ENCODE results near the gene RNU2-1. TPM values are rescaled to one million over a fixed set of nuclear protein-coding genes. Genes with fewer than 3 reads are reported as not detected.
"Not testable (repeated sequence)": the region's sequence is repeated elsewhere in the genome, so short reads cannot be mapped to it uniquely, and the experiment has no call there.

The RNU2-1 gene
- total RNA-seq (1,000 to 10,000 TPM; 8,620 to 8,904 TPM), polyA plus RNA-seq (not detected), total RNA-seq (0 reads per million in 6 experiments)

- H3K9me3 Mint-ChIP-seq, H3K27ac Mint-ChIP-seq, POLR2A ChIA-PET, H3K36me3 Mint-ChIP-seq, ATAC-seq, H3K4me1 Mint-ChIP-seq, DNase-seq, H3K4me3 Mint-ChIP-seq, H3K27me3 Mint-ChIP-seq: not testable (repeated sequence)
Measured at GRCh38 chr17:43233877-43234276, at the start of gene RNU2-1. RNU2-1 (minus strand) TSS chr17:43233977.

GRCh38 chr17:43272914-43273313 lies 39.1 kb upstream of the RNU2-1 start:
- H3K4me1 Mint-ChIP-seq, DNase-seq, H3K27ac Mint-ChIP-seq, H3K9me3 Mint-ChIP-seq, H3K27me3 Mint-ChIP-seq, H3K36me3 Mint-ChIP-seq, POLR2A ChIA-PET: not testable (repeated sequence)
- ATAC-seq, result peak; percentile 25 to 33
- peak overlapping the region in 1 of 10 donors; percentile 41 for H3K4me3 Mint-ChIP-seq

DNA sequence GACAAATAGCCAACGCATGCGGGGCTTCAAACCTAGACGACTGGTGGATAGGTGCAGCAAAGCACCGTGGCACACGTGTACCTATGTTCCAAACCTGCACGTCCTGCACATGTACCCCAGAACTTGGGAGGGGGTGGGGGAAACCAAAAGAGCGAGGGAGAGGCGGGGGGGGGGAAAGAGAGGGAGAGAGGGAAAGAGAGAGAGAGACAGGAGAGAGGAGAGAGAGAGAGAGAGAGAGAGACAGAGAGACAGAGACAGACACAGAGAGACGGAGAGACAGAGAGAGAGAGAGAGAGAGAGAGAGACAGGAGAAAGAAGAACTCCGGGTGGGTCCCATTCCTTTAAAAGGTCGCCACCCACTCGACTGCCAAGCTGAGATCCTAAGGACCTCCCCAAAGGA lies 38.7 kb upstream of the RNU2-1 start:
- ATAC-seq, POLR2A ChIA-PET, H3K36me3 Mint-ChIP-seq, H3K27me3 Mint-ChIP-seq, H3K27ac Mint-ChIP-seq, H3K9me3 Mint-ChIP-seq, H3K4me1 Mint-ChIP-seq: not testable (repeated sequence)
- peak in 1 of 10 donors; percentile 0 for DNase-seq
- H3K4me3 Mint-ChIP-seq, result peak overlapping the region in 4 of 10 donors; percentile 41 to 79 (median 58)

GRCh38 chr17:43270552-43271504 lies 37.1 kb upstream of the RNU2-1 start:
- POLR2A ChIA-PET, H3K27ac Mint-ChIP-seq, H3K36me3 Mint-ChIP-seq, H3K27me3 Mint-ChIP-seq, H3K9me3 Mint-ChIP-seq, DNase-seq, H3K4me3 Mint-ChIP-seq, H3K4me1 Mint-ChIP-seq: not testable (repeated sequence)
- ATAC-seq, result peak; percentile 25 to 32

DNA sequence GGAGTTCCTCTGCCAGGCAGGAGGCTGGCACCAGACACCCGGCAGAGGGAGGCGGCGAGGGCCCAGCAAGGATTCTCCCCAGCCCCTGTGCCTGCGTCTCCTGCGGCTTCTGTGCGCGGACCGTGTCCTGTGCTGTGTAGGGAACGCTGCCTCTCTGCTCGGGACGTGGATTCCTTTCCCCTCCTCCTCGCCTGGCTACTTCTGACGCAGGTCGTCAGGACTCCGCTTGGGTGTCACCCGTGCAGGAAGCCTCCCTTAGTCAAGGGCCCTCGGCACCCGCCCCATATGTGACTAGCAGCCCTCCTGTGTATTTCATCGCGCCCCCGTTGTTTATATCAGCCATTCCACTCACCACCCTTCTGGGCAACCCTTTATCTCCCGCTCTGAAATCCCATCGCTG lies 12.7 kb upstream of the RNU2-1 start:
- H3K27me3 Mint-ChIP-seq, H3K9me3 Mint-ChIP-seq, ATAC-seq, H3K4me3 Mint-ChIP-seq, POLR2A ChIA-PET, H3K4me1 Mint-ChIP-seq, H3K36me3 Mint-ChIP-seq, H3K27ac Mint-ChIP-seq: not testable (repeated sequence)
- DNase-seq, result peak in 5 of 10 donors; percentile 49 to 73 (median 58)

- H3K9me3 Mint-ChIP-seq, result not testable (repeated sequence)
Measured at GRCh38 chr17:43240596-43241352, 7.0 kb upstream of the RNU2-1 start.

GRCh38 chr17:43239597-43239996 lies 5.8 kb upstream of the RNU2-1 start:
- H3K27me3 Mint-ChIP-seq, H3K27ac Mint-ChIP-seq, H3K9me3 Mint-ChIP-seq, DNase-seq, POLR2A ChIA-PET, H3K36me3 Mint-ChIP-seq, H3K4me1 Mint-ChIP-seq: not testable (repeated sequence)
- H3K4me3 Mint-ChIP-seq, result peak overlapping the region in 1 of 10 donors; percentile 10
- peak in 1 of 2 donors; percentile 36 for ATAC-seq

More at GRCh38 chr17:43240596-43241352, 7.0 kb upstream of the RNU2-1 start:
- H3K4me1 Mint-ChIP-seq, H3K36me3 Mint-ChIP-seq, H3K4me3 Mint-ChIP-seq, H3K27ac Mint-ChIP-seq, POLR2A ChIA-PET, H3K27me3 Mint-ChIP-seq, DNase-seq: not testable (repeated sequence)
- ATAC-seq, result peak in 1 of 2 donors; percentile 36

DNA sequence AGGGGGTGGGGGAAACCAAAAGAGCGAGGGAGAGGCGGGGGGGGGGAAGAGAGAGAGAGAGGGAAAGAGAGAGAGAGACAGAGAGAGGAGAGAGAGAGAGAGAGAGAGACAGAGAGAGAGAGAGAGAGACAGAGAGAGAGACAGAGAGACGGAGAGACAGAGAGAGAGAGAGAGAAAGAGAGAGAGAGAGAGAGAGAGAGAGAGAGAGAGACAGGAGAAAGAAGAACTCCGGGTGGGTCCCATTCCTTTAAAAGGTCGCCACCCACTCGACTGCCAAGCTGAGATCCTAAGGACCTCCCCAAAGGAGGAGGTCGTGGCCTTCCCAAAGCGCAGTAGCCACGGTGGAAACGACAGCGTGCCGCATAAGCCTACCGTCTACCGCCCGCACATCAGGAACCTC lies 514 bp downstream of the RNU2-1 start:
- H3K9me3 Mint-ChIP-seq, H3K4me1 Mint-ChIP-seq, DNase-seq, H3K36me3 Mint-ChIP-seq, H3K27ac Mint-ChIP-seq, ATAC-seq, H3K4me3 Mint-ChIP-seq, H3K27me3 Mint-ChIP-seq, POLR2A ChIA-PET: not testable (repeated sequence)

- H3K36me3 Mint-ChIP-seq, H3K4me1 Mint-ChIP-seq, H3K27me3 Mint-ChIP-seq, ATAC-seq, POLR2A ChIA-PET, H3K9me3 Mint-ChIP-seq: not testable (repeated sequence)
- DNase-seq, result peak in 6 of 10 donors; percentile 27 to 72 (median 32)
- peak overlapping the region in 6 of 10 donors; percentile 34 to 61 (median 54) for H3K4me3 Mint-ChIP-seq
- peak overlapping the region in 2 of 10 donors; percentile 8 to 40 for H3K27ac Mint-ChIP-seq
Measured at GRCh38 chr17:43232021-43232699, 1.6 kb downstream of the RNU2-1 start.

- peak overlapping the region in 1 of 10 donors; percentile 59 for H3K27ac Mint-ChIP-seq
- H3K9me3 Mint-ChIP-seq, H3K4me1 Mint-ChIP-seq, H3K27me3 Mint-ChIP-seq, H3K36me3 Mint-ChIP-seq, POLR2A ChIA-PET, ATAC-seq: not testable (repeated sequence)
- peak overlapping the region in 4 of 10 donors; percentile 45 to 76 (median 53) for H3K4me3 Mint-ChIP-seq
- DNase-seq, result peak in 2 of 10 donors; percentile 9 to 45
Measured at GRCh38 chr17:43231205-43232020, 2.4 kb downstream of the RNU2-1 start.

- peaks cover 0 to 11% (median 3%) of the 10 kb centered on the region in 3 donors for H3K36me3 Mint-ChIP-seq
- H3K27ac Mint-ChIP-seq, ATAC-seq, POLR2A ChIA-PET, H3K27me3 Mint-ChIP-seq, H3K9me3 Mint-ChIP-seq, H3K4me3 Mint-ChIP-seq, H3K4me1 Mint-ChIP-seq, DNase-seq: not testable (repeated sequence)
Measured at GRCh38 chr17:43228020-43228782, 5.6 kb downstream of the RNU2-1 start, which contains the start of gene CCDC200. CCDC200 (minus strand) TSS chr17:43228623; CDS start chr17:43228554, 69 bp downstream.
